PC-3 (cell line): ENCODE data around the gene SRP68. TPM values are rescaled to one million over a fixed set of nuclear protein-coding genes. Genes with fewer than 3 reads are reported as not detected.

ENCODE experiments used
- ATAC-seq: fragments of 200-7000 bp; cut with Tn5 transposase; 2 replicates; pipeline ENCODE4 v1.9.1; 2020; ENCODE audit warnings: mild to moderate bottlenecking, moderate library complexity
- BruUV-seq: library from RNA; stranded (reverse); fragments of 400-500 nt; replicated peaks from 2 replicates; lab custom pipeline; 2021; lab: Mats Ljungman, UMichigan
- CTCF ChIA-PET: fragments of 300-600 bp; sonication (Branson Sonifier 250); formaldehyde crosslinking; loops from one replicate; lab custom pipeline; 2022; ENCODE audit warnings: antibody characterized with exemption; lab: Charles Lee
- POLR2A ChIA-PET: fragments of 300-600 bp; sonication (Branson Sonifier 250); formaldehyde crosslinking; loops from one replicate; lab custom pipeline; 2022; ENCODE audit warnings: antibody characterized with exemption; ENCODE audit not compliant: unreplicated experiment; lab: Charles Lee
- DNase-seq: peaks from one replicate; pipeline ENCODE4 v3.0.0-alpha.2; 2015
- H2AFZ ChIP-seq: fragments of 300-600 bp; sonication (generic); 2 replicates; pipeline ENCODE4 v1.6.0; 2016; ENCODE audit warnings: antibody characterized with exemption, low read length
- H3F3A ChIP-seq: fragments of 300-600 bp; sonication (generic); one replicate; pipeline ENCODE4 v1.6.0; 2017; ENCODE audit warnings: antibody characterized with exemption, low read length, control low read depth, mild to moderate bottlenecking; ENCODE audit not compliant: unreplicated experiment
- H3K27ac ChIP-seq: fragments of 300-600 bp; sonication (generic); 2 replicates; pipeline ENCODE4 v1.5.1; 2016; ENCODE audit warnings: mild to moderate bottlenecking, low read length
- H3K27me3 ChIP-seq: fragments of 300-600 bp; sonication (generic); 2 replicates; pipeline ENCODE4 v1.6.1; 2016; ENCODE audit warnings: low read length, mixed read lengths
- H3K36me3 ChIP-seq: fragments of 300-600 bp; sonication (generic); 2 replicates; pipeline ENCODE4 v1.6.1; 2016; ENCODE audit warnings: low read depth, mixed run types, low read length, mixed read lengths
- H3K4me1 ChIP-seq: fragments of 300-600 bp; sonication (generic); 2 replicates; pipeline ENCODE4 v1.5.1; 2016; ENCODE audit warnings: low read length; ENCODE audit not compliant: insufficient read depth
- H3K4me2 ChIP-seq: fragments of 300-600 bp; sonication (generic); 2 replicates; pipeline ENCODE4 v1.6.0; 2016; ENCODE audit warnings: low read length
- H3K4me3 ChIP-seq: fragments of 300-600 bp; sonication (generic); 2 replicates; pipeline ENCODE4 v1.5.1; 2016; ENCODE audit warnings: mild to moderate bottlenecking, low read length, mixed read lengths
- H3K79me2 ChIP-seq: fragments of 300-600 bp; sonication (generic); 2 replicates; pipeline ENCODE4 v1.6.1; 2017; ENCODE audit warnings: low read length, mixed read lengths
- H3K9ac ChIP-seq: fragments of 300-600 bp; sonication (generic); 2 replicates; pipeline ENCODE4 v1.6.0; 2016; ENCODE audit warnings: mild to moderate bottlenecking, low read length
- H3K9me2 ChIP-seq: fragments of 300-600 bp; sonication (generic); replicated peaks from 2 replicates; pipeline ENCODE4 v1.6.1; 2016; ENCODE audit warnings: mixed run types, low read length, mixed read lengths
- H3K9me3 ChIP-seq: fragments of 300-600 bp; sonication (generic); 2 replicates; pipeline ENCODE4 v1.6.1; 2016; ENCODE audit warnings: low read length, mixed read lengths
- H4K20me1 ChIP-seq: fragments of 300-600 bp; sonication (generic); 2 replicates; pipeline ENCODE4 v1.6.1; 2016; ENCODE audit warnings: low read length, mixed read lengths
- EZH2 ChIP-seq: fragments of 300-600 bp; sonication (generic); IDR thresholded peaks from one replicate; pipeline ENCODE4 v1.6.1; 2017; ENCODE audit warnings: antibody characterized with exemption, mild to moderate bottlenecking, low read length; ENCODE audit not compliant: unreplicated experiment
- EZH2phosphoT487 ChIP-seq: fragments of 300-600 bp; sonication (generic); IDR thresholded peaks from 2 replicates; pipeline ENCODE4 v1.6.1; 2018; ENCODE audit warnings: mild to moderate bottlenecking, antibody characterized with exemption, low read length, borderline replicate concordance
- intact Hi-C: fragments of 100-400 bp; cut with micrococcal nuclease; formaldehyde crosslinking; loops from 2 replicates; pipeline ENCODE4 v1.9.0; 2023
- total RNA-seq: library from RNA; depleted of rRNA; stranded (reverse); fragments of >200 nt; gene quantifications from 2 replicates; pipeline ENCODE4 v1.2.3, GENCODE V29; 2014
- TF ChIP-seq, protein P1 (sequence below): fragments of 300-600 bp; sonication (generic); conservative IDR thresholded peaks from 2 replicates; pipeline ENCODE4 v1.5.1; 2017; ENCODE audit warnings: antibody characterized with exemption, low read depth, mild to moderate bottlenecking, low read length

Gene SRP68
- total RNA-seq, 1 experiment from 2014 or later = 60.8 TPM

DNA sequence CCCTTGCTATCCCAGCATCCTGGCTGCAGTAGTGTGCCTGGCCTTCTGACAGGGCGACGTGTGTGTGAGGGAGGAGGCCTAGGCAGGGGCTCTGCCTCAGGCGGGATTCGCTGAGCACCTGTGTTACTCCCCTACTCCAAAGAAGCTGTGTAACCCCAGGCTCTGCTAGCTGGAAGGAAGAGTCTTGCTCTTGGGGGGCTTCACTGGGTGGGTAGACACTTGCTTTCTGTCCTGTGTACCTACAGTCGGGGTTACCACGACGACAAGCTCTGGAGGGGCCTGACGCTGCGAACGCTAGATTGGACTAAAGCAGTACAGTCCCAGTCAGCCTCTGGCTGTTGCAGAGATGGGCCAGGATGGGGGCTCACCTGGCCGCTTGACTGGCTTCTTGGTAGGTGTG, 21.7 kb upstream of the SRP68 start:
- intact Hi-C loops = no loop called here
- Histone ChIP-seq H3K4me2 (no peak overlapping the region), H4K20me1 (no peaks in the 10 kb centered on the region), H3K9me2 (no peaks in the 10 kb centered on the region), H3F3A (no peaks in the 10 kb centered on the region), H3K9ac (no peak overlapping the region), H3K79me2 (no peaks in the 10 kb centered on the region), H3K36me3 (peaks cover 54% of the 10 kb centered on the region), H3K27me3 (no peaks in the 10 kb centered on the region), H3K4me3 (no peak overlapping the region), H3K4me1 (no peaks in the 10 kb centered on the region), H3K27ac (no peak overlapping the region), H2AFZ (no peak overlapping the region), H3K9me3 (no peaks in the 10 kb centered on the region)
- POLR2A ChIA-PET = no interaction called here
- DNase-seq (no peak), ATAC-seq (no peak)
- TF ChIP-seq, protein P1, sequence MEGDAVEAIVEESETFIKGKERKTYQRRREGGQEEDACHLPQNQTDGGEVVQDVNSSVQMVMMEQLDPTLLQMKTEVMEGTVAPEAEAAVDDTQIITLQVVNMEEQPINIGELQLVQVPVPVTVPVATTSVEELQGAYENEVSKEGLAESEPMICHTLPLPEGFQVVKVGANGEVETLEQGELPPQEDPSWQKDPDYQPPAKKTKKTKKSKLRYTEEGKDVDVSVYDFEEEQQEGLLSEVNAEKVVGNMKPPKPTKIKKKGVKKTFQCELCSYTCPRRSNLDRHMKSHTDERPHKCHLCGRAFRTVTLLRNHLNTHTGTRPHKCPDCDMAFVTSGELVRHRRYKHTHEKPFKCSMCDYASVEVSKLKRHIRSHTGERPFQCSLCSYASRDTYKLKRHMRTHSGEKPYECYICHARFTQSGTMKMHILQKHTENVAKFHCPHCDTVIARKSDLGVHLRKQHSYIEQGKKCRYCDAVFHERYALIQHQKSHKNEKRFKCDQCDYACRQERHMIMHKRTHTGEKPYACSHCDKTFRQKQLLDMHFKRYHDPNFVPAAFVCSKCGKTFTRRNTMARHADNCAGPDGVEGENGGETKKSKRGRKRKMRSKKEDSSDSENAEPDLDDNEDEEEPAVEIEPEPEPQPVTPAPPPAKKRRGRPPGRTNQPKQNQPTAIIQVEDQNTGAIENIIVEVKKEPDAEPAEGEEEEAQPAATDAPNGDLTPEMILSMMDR = no peak
- TF ChIP-seq EZH2 = no peak
- TF ChIP-seq EZH2phosphoT487 = no peak
- CTCF ChIA-PET = no interaction called here
- BruUV-seq = no TSS peak

DNA sequence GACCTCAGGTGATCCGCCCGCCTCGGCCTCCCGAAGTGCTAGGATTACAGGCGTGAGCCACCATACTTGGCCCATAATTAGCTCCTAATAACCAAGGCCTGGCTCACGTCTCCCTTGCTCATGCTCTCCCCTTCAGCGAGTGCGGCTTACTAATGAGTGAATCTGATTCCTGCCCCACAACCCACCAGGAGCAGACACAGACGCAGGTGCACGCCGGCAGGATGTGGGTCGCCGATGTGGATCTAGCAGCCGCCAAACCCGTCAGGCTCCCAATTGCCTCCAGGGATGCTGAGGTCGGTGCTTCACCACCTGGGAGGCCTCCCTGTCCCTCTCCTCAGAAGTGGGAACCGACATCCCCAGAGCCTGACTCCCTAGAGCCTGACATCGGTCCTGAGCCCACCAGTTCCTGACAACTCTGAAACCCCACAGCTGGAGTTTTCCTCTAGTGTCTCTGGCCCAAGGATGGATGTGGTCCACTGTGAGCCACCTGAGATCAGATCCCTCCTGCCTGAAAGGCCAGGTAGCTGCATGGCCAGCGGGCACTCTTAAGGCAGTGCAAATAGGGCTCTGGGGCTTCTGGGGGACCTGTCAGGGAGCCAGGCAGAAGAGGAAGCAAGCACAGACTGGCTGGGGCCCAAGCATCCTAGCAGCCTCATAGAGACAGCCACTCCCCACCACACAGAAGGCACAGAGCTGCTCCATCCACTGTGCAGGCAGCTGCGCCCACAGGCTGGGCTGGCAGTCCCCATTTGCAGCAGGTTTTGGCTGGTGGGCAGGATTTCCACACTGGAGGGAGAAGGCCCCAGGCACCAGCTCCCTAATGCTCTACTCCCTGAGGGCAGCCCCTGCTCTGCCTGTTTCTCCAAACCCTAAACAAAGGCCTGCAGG, 20.5 kb upstream of the SRP68 start:
- no peak overlapping the region for H2AFZ ChIP-seq
- POLR2A ChIA-PET = no interaction called here
- intact Hi-C loops = no loop called here
- no peaks in the 10 kb centered on the region for H3K27me3 ChIP-seq
- peaks cover 63% of the 10 kb centered on the region for H3K36me3 ChIP-seq
- H3K4me1 ChIP-seq = no peaks in the 10 kb centered on the region
- no peak overlapping the region for H3K4me2 ChIP-seq
- H3K9ac ChIP-seq = no peak overlapping the region
- TF ChIP-seq EZH2 = no peak
- TF ChIP-seq, protein P1 = no peak
- no peak for TF ChIP-seq EZH2phosphoT487
- H3K9me3 ChIP-seq = no peaks in the 10 kb centered on the region
- H3K9me2 ChIP-seq = no peaks in the 10 kb centered on the region
- ATAC-seq = no peak
- no peak overlapping the region for H3K4me3 ChIP-seq
- H4K20me1 ChIP-seq = no peaks in the 10 kb centered on the region
- no peak for DNase-seq
- CTCF ChIA-PET = no interaction called here
- TSS peak; percentile 4 for BruUV-seq
- H3K79me2 ChIP-seq = no peaks in the 10 kb centered on the region
- H3K27ac ChIP-seq = no peak overlapping the region
- H3F3A ChIP-seq = no peaks in the 10 kb centered on the region
